BE2C (cell line): Measurements from ENCODE around the gene RAB3IL1.

ENCODE experiments used
- DNase-seq: peaks from one replicate; pipeline ENCODE4 v3.0.0-alpha.2; 2020
- H3K27me3 ChIP-seq: fragments of 250-450 bp; sonication (Bioruptor Pico); 2 replicates; pipeline ENCODE4 v1.5.1; 2020; ENCODE audit warnings: mild to moderate bottlenecking
- H3K36me3 ChIP-seq: fragments of 250-450 bp; sonication (Bioruptor Pico); 2 replicates; pipeline ENCODE4 v1.5.1; 2020; ENCODE audit warnings: mild to moderate bottlenecking
- H3K4me1 ChIP-seq: fragments of 250-450 bp; sonication (Bioruptor Pico); 2 replicates; pipeline ENCODE4 v1.5.1; 2020
- H3K4me3 ChIP-seq: 2 replicates; pipeline ENCODE4 v1.5.1; 2011; ENCODE audit warnings: low read depth, low read length
- H3K9me3 ChIP-seq: fragments of 250-450 bp; sonication (Bioruptor Pico); 2 replicates; pipeline ENCODE4 v1.5.1; 2020
- CTCF ChIP-seq: IDR thresholded peaks from 2 replicates; pipeline ENCODE4 v1.5.1; 2012; ENCODE audit warnings: mild to moderate bottlenecking, low read depth, low read length

RAB3IL1 gene

GRCh38 chr11:61922539-61922938 is 5.2 kb upstream of the RAB3IL1 start:
- peaks cover 14% of the 10 kb centered on the region for H3K4me1 ChIP-seq
- no peaks in the 10 kb centered on the region for H3K9me3 ChIP-seq
- no peaks in the 10 kb centered on the region for H3K27me3 ChIP-seq
- H3K4me3 ChIP-seq = no peak overlapping the region
- peak; percentile 82 for DNase-seq
- no peaks in the 10 kb centered on the region for H3K36me3 ChIP-seq
- TF ChIP-seq CTCF = no peak

DNA sequence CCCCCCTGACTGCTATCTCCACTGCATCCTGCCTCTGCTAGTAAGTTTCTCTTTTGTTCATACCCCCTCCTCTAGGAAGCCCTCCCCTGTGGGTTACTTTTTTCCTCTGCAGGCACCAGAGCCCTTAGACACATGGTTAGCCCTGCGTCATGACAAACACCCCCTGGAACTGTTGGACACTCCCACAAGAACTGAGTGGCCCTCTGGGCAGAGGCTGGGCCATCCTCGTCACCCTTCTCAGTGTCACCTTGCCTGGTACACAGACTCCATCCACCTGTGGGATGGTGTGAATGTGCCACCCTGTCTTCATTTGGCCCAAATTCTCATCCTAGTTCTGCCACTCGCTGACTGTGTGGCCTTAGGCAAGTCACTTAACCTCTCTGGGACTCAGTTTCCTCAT is 4.1 kb upstream of the RAB3IL1 start:
- Histone ChIP-seq H3K27me3 (no peaks in the 10 kb centered on the region), H3K36me3 (no peaks in the 10 kb centered on the region), H3K4me1 (peaks cover 14% of the 10 kb centered on the region), H3K4me3 (no peak overlapping the region), H3K9me3 (no peaks in the 10 kb centered on the region)
- TF ChIP-seq CTCF = no peak
- DNase-seq = no peak

- H3K4me3 ChIP-seq = no peak overlapping the region
- H3K9me3 ChIP-seq = no peaks in the 10 kb centered on the region
- no peak for TF ChIP-seq CTCF
- no peak for DNase-seq
- no peaks in the 10 kb centered on the region for H3K36me3 ChIP-seq
- H3K27me3 ChIP-seq = no peaks in the 10 kb centered on the region
- peaks cover 14% of the 10 kb centered on the region for H3K4me1 ChIP-seq
Observed at GRCh38 chr11:61919705-61920631, 2.6 kb upstream of the RAB3IL1 start.

DNA sequence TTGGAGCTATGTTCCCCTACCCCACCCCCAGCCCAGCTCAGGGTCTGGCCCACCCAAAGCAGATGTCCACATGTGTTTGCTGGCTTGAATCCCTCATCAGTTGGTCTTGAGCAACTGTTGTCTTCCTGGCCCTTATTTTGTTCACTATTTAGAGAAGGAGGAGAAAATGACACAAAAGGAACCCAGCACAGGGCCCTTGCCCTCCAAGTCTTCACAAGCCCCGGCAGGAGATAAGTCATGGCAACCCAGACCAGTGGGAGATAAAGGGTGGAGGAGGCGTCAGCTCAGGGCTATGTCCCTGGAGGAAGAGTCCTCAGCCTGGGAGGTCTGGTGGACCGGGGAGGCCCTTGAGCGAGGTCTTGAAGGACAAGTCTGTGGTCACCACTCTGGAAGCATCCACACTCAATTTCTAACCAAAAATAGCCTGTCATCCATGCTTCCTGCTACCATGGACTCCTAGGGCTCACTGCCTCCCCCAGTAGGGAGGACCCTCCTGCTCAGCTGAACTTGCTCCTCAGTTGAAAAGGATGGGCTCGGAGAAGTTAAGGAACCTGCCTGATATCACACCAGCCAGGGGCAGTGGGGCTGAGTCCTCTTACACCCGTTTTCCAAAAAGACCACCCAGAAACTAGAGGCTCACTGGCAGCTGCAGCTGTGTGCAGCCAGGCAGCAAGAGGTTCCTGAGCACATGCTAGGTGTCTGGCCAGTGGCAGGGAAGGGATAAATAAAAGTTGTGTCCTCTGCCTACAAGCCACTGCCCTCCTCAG is 1.8 kb upstream of the RAB3IL1 start:
- H3K27me3 ChIP-seq = no peaks in the 10 kb centered on the region
- DNase-seq = no peak

GRCh38 chr11:61918251-61918937 is 1.0 kb upstream of the RAB3IL1 start:
- no peak for DNase-seq
- no peaks in the 10 kb centered on the region for H3K9me3 ChIP-seq
- H3K36me3 ChIP-seq = no peaks in the 10 kb centered on the region
- peaks cover 8% of the 10 kb centered on the region for H3K4me1 ChIP-seq
- no peak overlapping the region for H3K4me3 ChIP-seq
- TF ChIP-seq CTCF = no peak
- H3K27me3 ChIP-seq = no peaks in the 10 kb centered on the region

More for the DNA sequence above, 1.8 kb upstream of the RAB3IL1 start:
- H3K4me1 ChIP-seq = peaks cover 14% of the 10 kb centered on the region
- no peak overlapping the region for H3K4me3 ChIP-seq
- no peaks in the 10 kb centered on the region for H3K36me3 ChIP-seq
- H3K9me3 ChIP-seq = no peaks in the 10 kb centered on the region
- TF ChIP-seq CTCF = no peak
